Heart left ventricle (tissue), 16 donors: ENCODE results near the gene SLC24A5. TPM values are rescaled to one million over a fixed set of nuclear protein-coding genes. Genes with fewer than 3 reads are reported as not detected.

ENCODE experiments used
- ATAC-seq, 4 donors: fragments of 200-7000 bp; cut with Tn5 transposase; one replicate each; pipeline ENCODE4 v1.9.1; 2020 to 2022; ENCODE audit warnings: moderate library complexity in 4 of 4, mild to moderate bottlenecking in 3 of 4, moderate number of reproducible peaks in 1 of 4
- DNase-seq, 5 donors: peaks; one replicate each; pipeline ENCODE4 v3.0.0-alpha.2; 2020
- H3K27ac ChIP-seq, 12 donors: fragments of 200-600 bp; sonication (generic) in 4 of 12; one replicate each; pipeline versions ENCODE4 v1.5.0 to v1.8.0; 2016 to 2022; ENCODE audit warnings: mild to moderate bottlenecking in 2 of 12
- H3K27me3 ChIP-seq, 9 donors: fragments of 200-600 bp; sonication (generic) in 2 of 9; one replicate each; pipeline versions ENCODE4 v1.5.1 to v1.8.0; 2016 to 2022; ENCODE audit warnings: mild to moderate bottlenecking in 3 of 9
- H3K36me3 ChIP-seq, 9 donors: fragments of 200-600 bp; sonication (generic) in 2 of 9; one replicate each; pipeline versions ENCODE4 v1.5.0 to v1.8.0; 2018 to 2022; ENCODE audit warnings: mild to moderate bottlenecking in 2 of 9
- H3K4me1 ChIP-seq, 12 donors: fragments of 200-600 bp; sonication (generic) in 4 of 12; one replicate each; pipeline versions ENCODE4 v1.5.0 to v1.8.0; 2016 to 2022; ENCODE audit warnings: mild to moderate bottlenecking in 3 of 12
- H3K4me3 ChIP-seq, 12 donors: fragments of 200-600 bp; sonication (generic) in 4 of 12; one replicate each; pipeline versions ENCODE4 v1.5.0 to v1.8.0; 2017 to 2022; ENCODE audit warnings: mild to moderate bottlenecking in 9 of 12, moderate library complexity in 4 of 12
- H3K9me3 ChIP-seq, 12 donors: fragments of 200-600 bp; sonication (generic) in 4 of 12; one replicate each; pipeline versions ENCODE4 v1.5.0 to v1.8.0; 2016 to 2022; ENCODE audit warnings: mild to moderate bottlenecking in 1 of 12
- POLR2A ChIP-seq, 2 donors: fragments of 450-650 bp; IDR thresholded peaks; one replicate each; pipeline ENCODE4 v1.6.1; 2017; ENCODE audit warnings: antibody characterized with exemption in 2 of 2, mild to moderate bottlenecking in 2 of 2, moderate library complexity in 2 of 2
- WGBS, 4 donors: extraction: QIAGEN DNeasy Blood & Tissue Kit in 2 of 4; methylation state at CpG; one replicate each; pipeline versions ENCODE4 v1.1.5 to v1.1.7; 2013 to 2018; 5-methylcytosine and 5-hydroxymethylcytosine counted together
- intact Hi-C, 10 donors: fragments of 100-400 bp; cut with DNase I; formaldehyde crosslinking; loops; one replicate each; pipeline versions ENCODE4 v1.11.1 to v1.14.2; 2022
- long read RNA-seq, 3 donors: library from polyadenylated mRNA; unstranded; transcript quantifications; one replicate each; pipeline ENCODE4 v2.0.0, GENCODE V29; 2020 to 2021
- polyA plus RNA-seq, 2 donors: library from polyadenylated mRNA; stranded (reverse); fragments of 200-250 nt; gene quantifications; one replicate each; pipeline ENCODE4 v1.2.3, GENCODE V29; 2013
- total RNA-seq, 9 donors: library from RNA; depleted of rRNA in 2 of 9; stranded (reverse); fragments of >200 nt in 2 of 9; fragmentation: NEBNext Ultra II Directional in 3 of 9; extraction: Animal tissue kit (Norgen Biotek cat#: 25700) in 3 of 9; gene quantifications; one replicate each; pipeline versions ENCODE4 v1.1.0 to v1.2.4, GENCODE V29; 2016 to 2023
- TF ChIP-seq, protein P1 (sequence below), 12 donors: fragments of 200-600 bp; sonication (generic) in 4 of 12; IDR thresholded peaks; one replicate each; pipeline versions ENCODE4 v1.5.0 to v1.8.0; 2018 to 2022; ENCODE audit warnings: antibody characterized with exemption in 12 of 12, mild to moderate bottlenecking in 5 of 12
- donor health status: ischemic (EF 13 %, LVEDD 7.1; RV severe dilation, severe dysfunction).
- donor health status: healthy with polysubstance abuse.
- donor health status: DM: no; HTN: yes; CAD: no.
- donor health status: DM: no; HTN: no; CAD: no.
- donor health status: ischemic (EF 25% LVEDD 6.9; RV normal size, moderate dysfunction).
- donor health status: ischemic (EF 25% LVEDD 5.7; RV mildly dilated, moderate dysfunction).
- donor health status: healthy.
- donor health status: DM: yes; HTN: yes; CAD: no.
- donor health status: ischemic (EF 35%, LVEDD 5.7; RV mildly dilated, moderate dysfunction).
- donor health status: nonischemic (EF 11% LVEDD 7.7; RV severe dilation, severe dysfunction).
- donor health status: DM: yes; HTN: yes; CAD: no.
- donor health status: PGD.
- donor health status: ischemic (EF 29% LVEDD 5.4; RV normal size, mild dysfunction).
- donor health status: nonischemic (EF 23%, LVEDD 6.1; RV moderate dilation, normal function).

SLC24A5 gene
- total RNA-seq (not detected), polyA plus RNA-seq (not detected)
- long read RNA-seq, donor 1, partial matches to known transcripts, result 0 of 1 reads
- long read RNA-seq, donor 1, other reads (novel, unspliced or antisense), result 1 of 1 reads
- long read RNA-seq, donor 2, result 0 reads
- long read RNA-seq, donor 3, result 0 reads

DNA sequence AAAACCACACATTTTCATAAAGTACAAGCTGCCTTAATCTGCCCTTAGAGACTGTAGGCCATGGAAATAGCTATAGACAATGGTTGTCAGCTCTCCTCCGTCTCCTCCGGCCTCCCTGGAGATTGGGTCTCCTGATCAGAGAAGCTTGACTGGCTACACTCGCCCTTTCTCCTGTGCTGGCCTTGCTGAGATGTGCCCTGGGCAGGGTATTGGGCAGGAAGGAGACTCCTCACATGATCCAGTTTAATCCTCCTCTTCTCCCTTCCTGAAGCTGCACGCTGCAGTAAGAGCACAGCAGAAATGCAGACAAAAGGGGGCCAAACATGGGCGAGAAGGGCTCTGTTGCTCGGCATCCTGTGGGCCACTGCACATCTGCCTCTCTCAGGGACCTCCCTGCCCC is at the start of gene SLC24A5:
TSS of gene SLC24A5 (plus strand) at position 246 of the 400 bp plus-strand sequence. CDS start at position 301, 55 bp downstream.
- no peak within 1 kb of the TSS for H3K4me3 ChIP-seq
- no peaks in the 10 kb centered on the region for H3K36me3 ChIP-seq
- ATAC-seq, result no peak
- 78 to 83% (median 82%) methylated on average over 6 of the region's 6 CpGs for WGBS, 4 donors
- H3K9me3 ChIP-seq, result no peaks in the 10 kb centered on the region
- intact Hi-C loops, result no loop called here
- peaks cover 0 to 8% (median 0%) of the 10 kb centered on the region in 9 donors for H3K27me3 ChIP-seq
- no peaks in the 10 kb centered on the region for H3K4me1 ChIP-seq
- TF ChIP-seq, protein P1, sequence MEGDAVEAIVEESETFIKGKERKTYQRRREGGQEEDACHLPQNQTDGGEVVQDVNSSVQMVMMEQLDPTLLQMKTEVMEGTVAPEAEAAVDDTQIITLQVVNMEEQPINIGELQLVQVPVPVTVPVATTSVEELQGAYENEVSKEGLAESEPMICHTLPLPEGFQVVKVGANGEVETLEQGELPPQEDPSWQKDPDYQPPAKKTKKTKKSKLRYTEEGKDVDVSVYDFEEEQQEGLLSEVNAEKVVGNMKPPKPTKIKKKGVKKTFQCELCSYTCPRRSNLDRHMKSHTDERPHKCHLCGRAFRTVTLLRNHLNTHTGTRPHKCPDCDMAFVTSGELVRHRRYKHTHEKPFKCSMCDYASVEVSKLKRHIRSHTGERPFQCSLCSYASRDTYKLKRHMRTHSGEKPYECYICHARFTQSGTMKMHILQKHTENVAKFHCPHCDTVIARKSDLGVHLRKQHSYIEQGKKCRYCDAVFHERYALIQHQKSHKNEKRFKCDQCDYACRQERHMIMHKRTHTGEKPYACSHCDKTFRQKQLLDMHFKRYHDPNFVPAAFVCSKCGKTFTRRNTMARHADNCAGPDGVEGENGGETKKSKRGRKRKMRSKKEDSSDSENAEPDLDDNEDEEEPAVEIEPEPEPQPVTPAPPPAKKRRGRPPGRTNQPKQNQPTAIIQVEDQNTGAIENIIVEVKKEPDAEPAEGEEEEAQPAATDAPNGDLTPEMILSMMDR (IDR thresholded peaks at IDR 0.05), result no peak
- no peak for TF ChIP-seq POLR2A (IDR thresholded peaks at IDR 0.05)
- no peak within 1 kb of the TSS for H3K27ac ChIP-seq
- DNase-seq, result no peak

DNA sequence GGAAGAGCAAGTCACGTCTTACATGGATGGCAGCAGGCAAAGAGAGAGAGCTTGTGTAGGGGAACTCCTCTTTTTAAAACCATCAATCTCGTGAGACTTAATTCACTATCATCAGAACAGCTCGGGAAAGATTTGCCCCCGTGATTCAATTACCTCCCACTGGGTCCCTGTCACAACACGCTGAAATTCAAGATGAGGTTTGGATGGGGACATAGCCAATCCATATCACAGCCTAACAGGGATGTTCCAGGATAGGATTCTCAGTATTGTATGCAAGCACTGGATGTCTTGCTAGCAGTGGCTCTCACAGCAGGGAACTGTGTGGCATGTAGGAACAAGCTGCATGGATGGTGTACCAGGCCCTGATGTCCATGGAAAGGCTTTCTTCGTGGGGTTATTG is 47.8 kb upstream of the SLC24A5 start:
- no peak for DNase-seq
- Histone ChIP-seq H3K27me3 (peaks cover 0 to 12% (median 3%) of the 10 kb centered on the region in 9 donors), H3K36me3 (no peaks in the 10 kb centered on the region), H3K4me1 (no peaks in the 10 kb centered on the region), H3K9me3 (peaks cover 0 to 6% (median 0%) of the 10 kb centered on the region in 12 donors), H3K4me3 (no peak overlapping the region), H3K27ac (no peak overlapping the region)
- 73 to 78% (median 76%) methylated on average over 6 of the region's 6 CpGs for WGBS, 4 donors
- no peak for ATAC-seq
- intact Hi-C loops, result no loop called here
- TF ChIP-seq, protein P1 (IDR thresholded peaks at IDR 0.05), result no peak
- TF ChIP-seq POLR2A (IDR thresholded peaks at IDR 0.05), result no peak

DNA sequence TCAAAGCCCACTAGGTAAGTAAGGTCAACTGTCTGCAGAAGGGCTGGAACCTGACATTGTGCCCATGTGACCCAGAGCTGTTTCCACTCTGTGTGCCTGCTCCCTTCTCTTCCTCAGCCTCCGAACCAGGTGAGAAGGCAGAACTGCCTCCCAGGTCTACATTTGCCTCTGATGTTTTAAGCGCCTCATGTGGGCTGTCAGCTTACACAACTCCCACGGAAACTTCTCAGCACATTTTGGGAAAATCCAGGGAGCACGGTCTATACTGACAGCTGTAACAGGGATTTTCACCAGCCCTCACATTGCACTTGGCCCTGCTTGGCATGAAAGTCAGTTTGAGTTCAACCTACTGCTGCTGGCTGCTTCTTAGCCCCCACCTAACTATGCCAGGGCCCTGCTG is 46.9 kb upstream of the SLC24A5 start:
- intact Hi-C loops, result no loop called here
- 68 to 82% (median 81%) methylated on average over 4 of the region's 4 CpGs for WGBS, 4 donors

DNA sequence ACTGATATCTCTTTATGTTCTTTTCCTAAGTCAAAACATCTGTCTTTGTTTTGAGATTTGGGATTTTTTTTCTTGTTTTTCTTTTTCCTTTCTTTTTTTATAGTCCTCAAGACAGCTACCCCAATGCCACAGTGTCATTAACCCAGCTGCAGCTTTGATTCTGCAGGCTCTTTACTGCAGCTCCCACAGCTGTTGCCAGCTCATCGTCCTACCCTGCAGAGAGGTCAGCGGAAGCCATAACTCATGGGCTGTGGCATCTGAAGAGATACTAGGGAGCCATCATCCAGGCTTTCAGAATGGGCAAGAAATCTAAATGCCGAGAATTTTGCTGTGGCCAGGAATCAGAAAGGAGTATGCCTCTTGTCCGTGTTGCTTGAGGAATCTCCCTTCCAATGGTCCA is 44.3 kb upstream of the SLC24A5 start:
- no peak overlapping the region for H3K27ac ChIP-seq
- 73 to 82% (median 78%) methylated on average over 4 of the region's 4 CpGs for WGBS, 4 donors
- H3K36me3 ChIP-seq, result no peaks in the 10 kb centered on the region
- TF ChIP-seq, protein P1 (IDR thresholded peaks at IDR 0.05), result no peak
- no peak for TF ChIP-seq POLR2A (IDR thresholded peaks at IDR 0.05)
- ATAC-seq, result no peak
- H3K4me1 ChIP-seq, result no peaks in the 10 kb centered on the region
- intact Hi-C loops, result no loop called here
- no peak for DNase-seq
- H3K27me3 ChIP-seq, result peaks cover 0 to 15% (median 3%) of the 10 kb centered on the region in 9 donors
- H3K4me3 ChIP-seq, result no peak overlapping the region
- peaks cover 0 to 6% (median 0%) of the 10 kb centered on the region in 12 donors for H3K9me3 ChIP-seq

More for the DNA sequence above, 46.9 kb upstream of the SLC24A5 start:
- H3K27ac ChIP-seq, result no peak overlapping the region
- no peak overlapping the region for H3K4me3 ChIP-seq
- peaks cover 0 to 15% (median 3%) of the 10 kb centered on the region in 9 donors for H3K27me3 ChIP-seq
- DNase-seq, result no peak
- peaks cover 0 to 6% (median 0%) of the 10 kb centered on the region in 12 donors for H3K9me3 ChIP-seq
- no peaks in the 10 kb centered on the region for H3K36me3 ChIP-seq
- TF ChIP-seq POLR2A (IDR thresholded peaks at IDR 0.05), result no peak
- TF ChIP-seq, protein P1 (IDR thresholded peaks at IDR 0.05), result no peak
- no peak for ATAC-seq
- H3K4me1 ChIP-seq, result no peaks in the 10 kb centered on the region
